Liver (tissue), 3 donors: ENCODE data around the gene ZNF415.

ENCODE experiments used
- GABPA ChIP-seq, 2 donors: IDR thresholded peaks in 1 of 2; conservative IDR thresholded peaks in 1 of 2; 2 replicates each; pipeline ENCODE4 v1.6.1; 2016; ENCODE audit warnings: antibody characterized with exemption in 2 of 2, mild to moderate bottlenecking in 1 of 2, moderate library complexity in 1 of 2
- JUND ChIP-seq, 2 donors: IDR thresholded peaks; 2 replicates each; pipeline ENCODE4 v1.6.1; 2016; ENCODE audit warnings: antibody characterized with exemption in 2 of 2
- SP1 ChIP-seq: IDR thresholded peaks from 2 replicates; pipeline ENCODE4 v1.6.1; 2018; ENCODE audit warnings: antibody characterized with exemption, mild to moderate bottlenecking
- YY1 ChIP-seq: IDR thresholded peaks from 2 replicates; pipeline ENCODE4 v1.6.1; 2016; ENCODE audit warnings: antibody characterized with exemption, mild to moderate bottlenecking
- TF ChIP-seq, protein P1 (sequence below): IDR thresholded peaks from 2 replicates; pipeline ENCODE4 v1.6.1; 2016; ENCODE audit warnings: antibody characterized with exemption
- TF ChIP-seq, protein P2 (sequence below): IDR thresholded peaks from 2 replicates; pipeline ENCODE4 v1.6.1; 2016; ENCODE audit warnings: antibody characterized with exemption, mild to moderate bottlenecking
- TF ChIP-seq, protein P3 (sequence below): fragments of 150-350 bp; IDR thresholded peaks from 2 replicates; pipeline ENCODE4 v1.5.1; 2017; ENCODE audit warnings: improper control_type of control experiment, low read depth, low read length; ENCODE audit not compliant: missing input control
- donor health status: healthy.
- donor health status: healthy.

DNA sequence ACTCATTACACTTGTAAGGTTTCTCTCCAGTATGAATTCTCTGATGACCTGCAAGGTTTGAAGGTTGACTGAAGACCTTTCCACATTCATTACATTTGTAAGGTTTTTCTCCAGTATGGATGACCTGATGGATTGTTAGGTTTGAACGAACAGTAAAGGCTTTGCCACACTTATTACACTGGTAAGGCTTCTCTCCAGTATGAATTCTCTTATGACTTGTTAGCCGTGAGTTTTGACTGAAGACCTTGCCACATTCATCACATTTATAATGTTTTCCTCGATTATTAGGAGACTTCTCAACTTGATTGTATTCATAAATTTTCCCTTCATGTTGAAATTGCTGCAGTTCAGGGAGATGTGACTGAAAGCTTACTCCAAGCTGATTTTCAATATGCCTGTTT lies 33.0 kb upstream of the ZNF415 start:
- TF ChIP-seq JUND (IDR thresholded peaks at IDR 0.05): no peak
- TF ChIP-seq, protein P1, sequence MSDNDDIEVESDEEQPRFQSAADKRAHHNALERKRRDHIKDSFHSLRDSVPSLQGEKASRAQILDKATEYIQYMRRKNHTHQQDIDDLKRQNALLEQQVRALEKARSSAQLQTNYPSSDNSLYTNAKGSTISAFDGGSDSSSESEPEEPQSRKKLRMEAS: no peak
- TF ChIP-seq YY1: no peak
- TF ChIP-seq, protein P2, sequence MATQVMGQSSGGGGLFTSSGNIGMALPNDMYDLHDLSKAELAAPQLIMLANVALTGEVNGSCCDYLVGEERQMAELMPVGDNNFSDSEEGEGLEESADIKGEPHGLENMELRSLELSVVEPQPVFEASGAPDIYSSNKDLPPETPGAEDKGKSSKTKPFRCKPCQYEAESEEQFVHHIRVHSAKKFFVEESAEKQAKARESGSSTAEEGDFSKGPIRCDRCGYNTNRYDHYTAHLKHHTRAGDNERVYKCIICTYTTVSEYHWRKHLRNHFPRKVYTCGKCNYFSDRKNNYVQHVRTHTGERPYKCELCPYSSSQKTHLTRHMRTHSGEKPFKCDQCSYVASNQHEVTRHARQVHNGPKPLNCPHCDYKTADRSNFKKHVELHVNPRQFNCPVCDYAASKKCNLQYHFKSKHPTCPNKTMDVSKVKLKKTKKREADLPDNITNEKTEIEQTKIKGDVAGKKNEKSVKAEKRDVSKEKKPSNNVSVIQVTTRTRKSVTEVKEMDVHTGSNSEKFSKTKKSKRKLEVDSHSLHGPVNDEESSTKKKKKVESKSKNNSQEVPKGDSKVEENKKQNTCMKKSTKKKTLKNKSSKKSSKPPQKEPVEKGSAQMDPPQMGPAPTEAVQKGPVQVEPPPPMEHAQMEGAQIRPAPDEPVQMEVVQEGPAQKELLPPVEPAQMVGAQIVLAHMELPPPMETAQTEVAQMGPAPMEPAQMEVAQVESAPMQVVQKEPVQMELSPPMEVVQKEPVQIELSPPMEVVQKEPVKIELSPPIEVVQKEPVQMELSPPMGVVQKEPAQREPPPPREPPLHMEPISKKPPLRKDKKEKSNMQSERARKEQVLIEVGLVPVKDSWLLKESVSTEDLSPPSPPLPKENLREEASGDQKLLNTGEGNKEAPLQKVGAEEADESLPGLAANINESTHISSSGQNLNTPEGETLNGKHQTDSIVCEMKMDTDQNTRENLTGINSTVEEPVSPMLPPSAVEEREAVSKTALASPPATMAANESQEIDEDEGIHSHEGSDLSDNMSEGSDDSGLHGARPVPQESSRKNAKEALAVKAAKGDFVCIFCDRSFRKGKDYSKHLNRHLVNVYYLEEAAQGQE: no peak
- no peak for TF ChIP-seq GABPA (IDR thresholded peaks at IDR 0.05 in 1 of 2, conservative IDR thresholded peaks at IDR 0.05 in 1 of 2)
- TF ChIP-seq, protein P3, sequence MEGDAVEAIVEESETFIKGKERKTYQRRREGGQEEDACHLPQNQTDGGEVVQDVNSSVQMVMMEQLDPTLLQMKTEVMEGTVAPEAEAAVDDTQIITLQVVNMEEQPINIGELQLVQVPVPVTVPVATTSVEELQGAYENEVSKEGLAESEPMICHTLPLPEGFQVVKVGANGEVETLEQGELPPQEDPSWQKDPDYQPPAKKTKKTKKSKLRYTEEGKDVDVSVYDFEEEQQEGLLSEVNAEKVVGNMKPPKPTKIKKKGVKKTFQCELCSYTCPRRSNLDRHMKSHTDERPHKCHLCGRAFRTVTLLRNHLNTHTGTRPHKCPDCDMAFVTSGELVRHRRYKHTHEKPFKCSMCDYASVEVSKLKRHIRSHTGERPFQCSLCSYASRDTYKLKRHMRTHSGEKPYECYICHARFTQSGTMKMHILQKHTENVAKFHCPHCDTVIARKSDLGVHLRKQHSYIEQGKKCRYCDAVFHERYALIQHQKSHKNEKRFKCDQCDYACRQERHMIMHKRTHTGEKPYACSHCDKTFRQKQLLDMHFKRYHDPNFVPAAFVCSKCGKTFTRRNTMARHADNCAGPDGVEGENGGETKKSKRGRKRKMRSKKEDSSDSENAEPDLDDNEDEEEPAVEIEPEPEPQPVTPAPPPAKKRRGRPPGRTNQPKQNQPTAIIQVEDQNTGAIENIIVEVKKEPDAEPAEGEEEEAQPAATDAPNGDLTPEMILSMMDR: no peak
- no peak for TF ChIP-seq SP1
